Mucosa of stomach (tissue), 1 donor: ENCODE results near the gene GATA2.

Experiments used
- H3K27me3 ChIP-seq: one replicate; pipeline ENCODE4 v1.7.0; 2013; ENCODE audit warnings: mild to moderate bottlenecking, low read length; ENCODE audit not compliant: control insufficient read depth, insufficient read depth
- H3K36me3 ChIP-seq: one replicate; pipeline ENCODE4 v1.7.0; 2013; ENCODE audit warnings: low read length; ENCODE audit not compliant: control insufficient read depth, insufficient read depth
- H3K4me1 ChIP-seq: one replicate; pipeline ENCODE4 v1.7.0; 2013; ENCODE audit warnings: mild to moderate bottlenecking, low read length; ENCODE audit not compliant: control insufficient read depth, insufficient read depth
- H3K4me3 ChIP-seq: one replicate; pipeline ENCODE4 v1.7.0; 2013; ENCODE audit warnings: low read length
- H3K9ac ChIP-seq: one replicate; pipeline ENCODE4 v1.7.0; 2013; ENCODE audit warnings: mild to moderate bottlenecking, low read length, moderate library complexity
- H3K9me3 ChIP-seq: one replicate; pipeline ENCODE4 v1.7.0; 2013; ENCODE audit warnings: mild to moderate bottlenecking, low read length, moderate library complexity; ENCODE audit not compliant: control insufficient read depth
- donor health status: Pancreatic carcinoma.

The GATA2 gene

GRCh38 chr3:128456776-128457715 is 36.0 kb downstream of the GATA2 start:
- Histone ChIP-seq H3K9ac (no peak overlapping the region), H3K27me3 (peaks cover 32% of the 10 kb centered on the region), H3K9me3 (no peaks in the 10 kb centered on the region), H3K4me1 (no peaks in the 10 kb centered on the region), H3K4me3 (no peak overlapping the region), H3K36me3 (no peaks in the 10 kb centered on the region)

DNA sequence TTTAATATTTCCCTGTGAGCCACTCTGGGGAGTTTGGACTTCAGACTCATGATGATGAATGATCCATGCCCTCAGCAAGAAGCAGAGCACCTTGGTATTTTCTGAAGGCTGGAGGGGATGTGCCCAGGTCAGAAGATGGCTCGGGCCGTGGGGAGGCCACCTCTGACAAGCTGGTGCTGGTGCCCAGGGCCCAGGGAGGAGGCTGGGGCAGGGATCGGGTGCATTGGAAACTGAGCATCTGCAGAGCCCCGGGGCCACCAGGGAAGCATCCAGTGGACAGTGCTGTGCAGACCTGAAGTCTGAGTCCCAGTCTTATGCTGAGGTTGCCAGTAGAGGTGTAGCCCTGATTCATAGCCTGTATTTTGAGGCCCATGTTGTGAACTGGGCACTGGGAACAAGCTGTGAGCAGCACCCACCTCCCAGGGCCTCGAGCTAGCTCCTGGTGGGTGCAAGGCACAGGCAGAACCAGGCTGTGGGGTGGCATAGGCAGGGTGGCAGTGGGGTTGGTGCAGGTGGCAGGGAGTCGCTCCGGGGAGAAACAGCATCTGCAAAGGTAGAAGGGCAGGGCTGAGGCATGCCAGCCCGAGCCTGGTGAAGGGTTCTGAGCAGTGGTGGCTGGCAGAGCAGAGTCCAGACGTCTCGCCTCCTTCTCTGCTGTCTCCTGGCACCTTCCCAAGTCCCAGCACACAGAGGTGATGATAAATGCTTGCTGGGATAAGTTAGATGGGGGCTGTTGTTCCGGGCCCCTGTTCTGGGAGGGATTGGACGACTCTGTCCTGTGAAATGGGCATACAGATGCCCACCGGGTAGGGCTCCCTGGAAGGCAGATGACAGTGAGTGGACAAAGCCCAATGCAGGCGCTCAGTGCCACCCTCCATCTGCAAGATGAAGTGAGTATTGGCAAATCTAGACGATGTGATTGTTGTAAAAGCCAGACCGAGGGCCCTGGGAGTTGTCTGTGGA is 36.9 kb downstream of the GATA2 start:
- H3K27me3 ChIP-seq = peaks cover 32% of the 10 kb centered on the region
- H3K36me3 ChIP-seq = no peaks in the 10 kb centered on the region
- H3K9ac ChIP-seq = no peak overlapping the region
- no peaks in the 10 kb centered on the region for H3K4me1 ChIP-seq
- no peaks in the 10 kb centered on the region for H3K9me3 ChIP-seq
- H3K4me3 ChIP-seq = no peak overlapping the region

- H3K9ac ChIP-seq = no peak overlapping the region
- no peaks in the 10 kb centered on the region for H3K4me1 ChIP-seq
- H3K9me3 ChIP-seq = no peaks in the 10 kb centered on the region
- H3K4me3 ChIP-seq = no peak overlapping the region
- H3K36me3 ChIP-seq = no peaks in the 10 kb centered on the region
- peaks cover 37% of the 10 kb centered on the region for H3K27me3 ChIP-seq
Observed at GRCh38 chr3:128455116-128455515, 37.9 kb downstream of the GATA2 start.

- no peak overlapping the region for H3K4me3 ChIP-seq
- H3K27me3 ChIP-seq = peaks cover 37% of the 10 kb centered on the region
- no peaks in the 10 kb centered on the region for H3K36me3 ChIP-seq
- H3K9me3 ChIP-seq = no peaks in the 10 kb centered on the region
- H3K9ac ChIP-seq = no peak overlapping the region
- no peaks in the 10 kb centered on the region for H3K4me1 ChIP-seq
Observed at GRCh38 chr3:128454310-128454618, 38.7 kb downstream of the GATA2 start.

GRCh38 chr3:128453501-128454309 is 39.3 kb downstream of the GATA2 start:
- Histone ChIP-seq H3K4me1 (no peaks in the 10 kb centered on the region), H3K27me3 (peaks cover 37% of the 10 kb centered on the region), H3K9me3 (no peaks in the 10 kb centered on the region), H3K4me3 (no peak overlapping the region), H3K36me3 (no peaks in the 10 kb centered on the region), H3K9ac (no peak overlapping the region)

DNA sequence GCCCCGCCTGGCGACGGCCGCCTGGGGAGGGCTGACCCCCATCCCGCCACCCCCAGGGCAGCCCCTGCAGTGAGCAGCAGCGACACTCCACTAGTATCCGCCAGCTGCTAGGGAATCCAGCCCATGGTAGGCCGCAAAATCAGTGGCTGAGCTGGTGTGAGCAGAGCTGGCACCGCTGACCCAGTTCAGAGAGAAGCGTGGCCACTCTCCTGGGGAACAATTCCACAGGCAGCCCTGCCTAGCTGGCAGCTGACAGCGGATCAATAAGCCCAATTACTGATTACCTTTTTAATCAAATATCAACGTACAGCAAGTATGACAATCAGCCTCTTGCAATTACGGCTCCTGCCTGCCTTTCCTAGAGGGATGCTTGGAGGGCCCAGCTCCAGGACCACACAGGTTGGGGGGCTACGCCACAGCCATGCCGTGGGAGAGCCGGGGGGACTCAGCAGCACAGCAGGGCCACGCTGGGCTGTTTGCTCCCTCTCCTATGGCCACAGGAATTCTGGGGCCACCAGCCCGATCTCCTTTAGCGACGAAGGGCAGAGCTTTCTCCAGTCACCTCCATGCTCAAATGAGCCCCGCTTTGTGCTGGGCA is 40.2 kb downstream of the GATA2 start:
- H3K4me3 ChIP-seq = no peak overlapping the region
- H3K9ac ChIP-seq = no peak overlapping the region
- no peaks in the 10 kb centered on the region for H3K4me1 ChIP-seq
- no peaks in the 10 kb centered on the region for H3K36me3 ChIP-seq
- H3K27me3 ChIP-seq = peaks cover 37% of the 10 kb centered on the region
- H3K9me3 ChIP-seq = no peaks in the 10 kb centered on the region

- Histone ChIP-seq H3K4me3 (no peak overlapping the region), H3K9ac (no peak overlapping the region), H3K9me3 (no peaks in the 10 kb centered on the region), H3K27me3 (peaks cover 32% of the 10 kb centered on the region), H3K36me3 (no peaks in the 10 kb centered on the region), H3K4me1 (no peaks in the 10 kb centered on the region)
Observed at GRCh38 chr3:128452120-128452519, 40.9 kb downstream of the GATA2 start.

GRCh38 chr3:128449111-128449638 is 43.8 kb downstream of the GATA2 start:
- Histone ChIP-seq H3K4me1 (no peaks in the 10 kb centered on the region), H3K36me3 (no peaks in the 10 kb centered on the region), H3K4me3 (no peak overlapping the region), H3K27me3 (peaks cover 5% of the 10 kb centered on the region), H3K9ac (no peak overlapping the region), H3K9me3 (no peaks in the 10 kb centered on the region)

GRCh38 chr3:128448491-128448890 is 44.5 kb downstream of the GATA2 start:
- Histone ChIP-seq H3K36me3 (no peaks in the 10 kb centered on the region), H3K9ac (no peak overlapping the region), H3K27me3 (peaks cover 8% of the 10 kb centered on the region), H3K4me3 (no peak overlapping the region), H3K4me1 (no peaks in the 10 kb centered on the region), H3K9me3 (no peaks in the 10 kb centered on the region)

DNA sequence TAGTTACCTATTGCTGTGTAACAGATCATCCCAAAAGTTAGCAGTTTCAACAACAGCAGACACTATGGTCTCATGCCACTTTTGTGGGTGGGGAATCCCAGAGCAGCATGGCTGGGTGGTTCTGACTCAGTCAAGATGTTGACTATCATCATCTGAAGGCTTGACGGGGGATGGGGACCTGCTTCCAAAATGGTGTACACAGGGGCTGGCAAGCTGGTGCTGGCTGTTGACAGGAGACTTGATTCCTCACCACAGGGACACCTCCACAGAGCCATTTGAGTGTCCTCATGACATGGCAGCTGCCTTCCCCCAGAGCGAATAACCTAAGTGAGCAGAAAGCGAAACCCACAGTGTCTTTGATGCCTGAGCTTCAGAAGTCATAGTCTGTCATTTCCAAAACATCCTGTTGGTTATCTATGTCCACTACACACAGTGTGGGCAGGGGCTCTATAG is 45.4 kb downstream of the GATA2 start:
- Histone ChIP-seq H3K4me3 (no peak overlapping the region), H3K9ac (no peak overlapping the region), H3K27me3 (peaks cover 8% of the 10 kb centered on the region), H3K4me1 (no peaks in the 10 kb centered on the region), H3K36me3 (no peaks in the 10 kb centered on the region), H3K9me3 (no peaks in the 10 kb centered on the region)

- Histone ChIP-seq H3K4me1 (no peaks in the 10 kb centered on the region), H3K9ac (no peak overlapping the region), H3K4me3 (no peak overlapping the region)
Observed at GRCh38 chr3:128446821-128447220, 46.2 kb downstream of the GATA2 start.

More at GRCh38 chr3:128446821-128447220, 46.2 kb downstream of the GATA2 start:
- Histone ChIP-seq H3K27me3 (peaks cover 8% of the 10 kb centered on the region), H3K36me3 (no peaks in the 10 kb centered on the region), H3K9me3 (no peaks in the 10 kb centered on the region)
